Measurements from ENCODE around the gene AMIGO1.

DNA sequence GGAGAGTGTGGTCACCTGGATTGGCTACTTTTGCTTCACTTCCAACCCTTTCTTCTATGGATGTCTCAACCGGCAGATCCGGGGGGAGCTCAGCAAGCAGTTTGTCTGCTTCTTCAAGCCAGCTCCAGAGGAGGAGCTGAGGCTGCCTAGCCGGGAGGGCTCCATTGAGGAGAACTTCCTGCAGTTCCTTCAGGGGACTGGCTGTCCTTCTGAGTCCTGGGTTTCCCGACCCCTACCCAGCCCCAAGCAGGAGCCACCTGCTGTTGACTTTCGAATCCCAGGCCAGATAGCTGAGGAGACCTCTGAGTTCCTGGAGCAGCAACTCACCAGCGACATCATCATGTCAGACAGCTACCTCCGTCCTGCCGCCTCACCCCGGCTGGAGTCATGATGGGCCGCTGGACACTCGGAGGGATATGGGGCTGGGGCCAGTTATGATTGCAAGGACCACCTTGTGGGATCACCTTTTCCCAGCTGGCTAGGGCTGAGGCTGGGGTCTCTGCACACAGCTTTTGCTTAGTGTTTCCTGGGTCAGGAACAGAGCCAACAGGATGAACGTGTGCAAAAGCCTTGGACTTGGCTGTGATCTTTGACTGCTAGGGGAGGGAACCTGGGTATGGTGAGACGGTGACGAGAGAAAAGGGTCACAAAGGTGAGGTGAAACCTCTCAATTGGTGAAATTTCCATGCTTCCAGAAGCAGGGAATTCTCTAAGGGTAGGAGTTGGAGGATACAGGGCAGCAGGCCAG is 34.6 kb upstream of the AMIGO1 start:
- TF ChIP-seq EP300 (IDR thresholded peaks at IDR 0.05; ENCODE audit: borderline replicate concordance in 1 of 2, low read depth in 2 of 2, low read length in 2 of 2) (no peak), POLR2A (IDR thresholded peaks at IDR 0.05; ENCODE audit: control extremely low read depth in 1 of 2, low read depth in 2 of 2, low read length in 2 of 2) (no peak), BACH1 (IDR thresholded peaks at IDR 0.05; ENCODE audit: low read length) (no peak), POLR2AphosphoS5 (IDR thresholded peaks at IDR 0.05; ENCODE audit: low read depth, low read length) (no peak), GTF2F1 (IDR thresholded peaks at IDR 0.05; ENCODE audit: borderline replicate concordance, low read depth, low read length) (no peak), EZH2 (IDR thresholded peaks at IDR 0.05; ENCODE audit: low read depth, low read length, severe bottlenecking) (no peak), YY1 (IDR thresholded peaks at IDR 0.05; ENCODE audit: low read depth, low read length) (no peak), CHD1 (IDR thresholded peaks at IDR 0.05; ENCODE audit: low read depth, low read length) (no peak), CBX5 (IDR thresholded peaks at IDR 0.05; ENCODE audit: low read depth, low read length) (no peak), EGR1 (IDR thresholded peaks at IDR 0.05; ENCODE audit: borderline replicate concordance, low read depth, low read length) (no peak)
- TF ChIP-seq, protein P1, sequence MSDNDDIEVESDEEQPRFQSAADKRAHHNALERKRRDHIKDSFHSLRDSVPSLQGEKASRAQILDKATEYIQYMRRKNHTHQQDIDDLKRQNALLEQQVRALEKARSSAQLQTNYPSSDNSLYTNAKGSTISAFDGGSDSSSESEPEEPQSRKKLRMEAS (IDR thresholded peaks at IDR 0.05) = no peak
- TF ChIP-seq, protein P2, sequence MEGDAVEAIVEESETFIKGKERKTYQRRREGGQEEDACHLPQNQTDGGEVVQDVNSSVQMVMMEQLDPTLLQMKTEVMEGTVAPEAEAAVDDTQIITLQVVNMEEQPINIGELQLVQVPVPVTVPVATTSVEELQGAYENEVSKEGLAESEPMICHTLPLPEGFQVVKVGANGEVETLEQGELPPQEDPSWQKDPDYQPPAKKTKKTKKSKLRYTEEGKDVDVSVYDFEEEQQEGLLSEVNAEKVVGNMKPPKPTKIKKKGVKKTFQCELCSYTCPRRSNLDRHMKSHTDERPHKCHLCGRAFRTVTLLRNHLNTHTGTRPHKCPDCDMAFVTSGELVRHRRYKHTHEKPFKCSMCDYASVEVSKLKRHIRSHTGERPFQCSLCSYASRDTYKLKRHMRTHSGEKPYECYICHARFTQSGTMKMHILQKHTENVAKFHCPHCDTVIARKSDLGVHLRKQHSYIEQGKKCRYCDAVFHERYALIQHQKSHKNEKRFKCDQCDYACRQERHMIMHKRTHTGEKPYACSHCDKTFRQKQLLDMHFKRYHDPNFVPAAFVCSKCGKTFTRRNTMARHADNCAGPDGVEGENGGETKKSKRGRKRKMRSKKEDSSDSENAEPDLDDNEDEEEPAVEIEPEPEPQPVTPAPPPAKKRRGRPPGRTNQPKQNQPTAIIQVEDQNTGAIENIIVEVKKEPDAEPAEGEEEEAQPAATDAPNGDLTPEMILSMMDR (IDR thresholded peaks at IDR 0.05; ENCODE audit: control extremely low read depth in 1 of 3, insufficient read depth in 1 of 3, low read depth in 1 of 3, low read length in 3 of 3) = no peak
